ENCODE results near the gene TPO.
A peak's percentile ranks its signal among the peaks of the same experiment; 100 is the strongest.

Gene TPO

DNA sequence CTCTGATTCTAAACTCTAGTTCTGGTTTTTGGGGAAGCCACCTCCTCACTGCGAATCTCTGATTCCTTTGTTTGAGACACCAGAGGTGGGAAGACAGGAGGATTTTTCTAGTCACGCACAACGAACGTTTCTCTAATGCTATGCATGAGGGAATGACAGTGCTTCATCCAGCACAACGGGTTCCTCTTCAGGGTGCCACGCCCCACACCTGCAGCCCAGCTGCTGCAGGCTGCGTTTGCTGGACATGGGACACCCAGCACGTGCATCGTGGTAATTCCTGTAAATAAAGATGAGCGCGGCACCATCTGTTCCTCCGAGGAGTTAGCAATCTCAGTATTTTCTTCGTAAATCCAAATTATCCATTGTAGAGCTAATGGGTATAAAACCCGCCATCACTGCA is 37.5 kb upstream of the TPO start:
- Histone ChIP-seq H3K23ac (ENCODE audit: low read length) (no peak overlapping the region), H2BK120ac (ENCODE audit: insufficient read depth, low read length, poor library complexity) (no peak overlapping the region), H2AK5ac (ENCODE audit: low read length) (no peak overlapping the region), H3K4ac (ENCODE audit: low read depth, low read length) (no peak overlapping the region), H3K9me3 (ENCODE audit: insufficient read depth, low read depth, low read length) (peaks cover 1% of the 10 kb centered on the region), H3K4me2 (ENCODE audit: low read length) (no peak overlapping the region), H2AFZ (ENCODE audit: insufficient read depth, low read length, poor library complexity) (no peak overlapping the region), H3K9ac (ENCODE audit: low read length) (no peak overlapping the region), H3K18ac (ENCODE audit: low read length) (no peak overlapping the region), H3K14ac (ENCODE audit: low read length) (no peak overlapping the region), H3K4me3 (ENCODE audit: low read depth, low read length) (no peak overlapping the region), H4K91ac (ENCODE audit: low read depth, low read length) (no peak overlapping the region), H3K27me3 (ENCODE audit: insufficient read depth, low read length) (no peaks in the 10 kb centered on the region), H3K79me1 (ENCODE audit: low read length) (no peaks in the 10 kb centered on the region), H2BK12ac (ENCODE audit: low read length) (no peak overlapping the region), H3K36me3 (ENCODE audit: control insufficient read depth in 1 of 2, insufficient read depth in 2 of 2, low read length in 2 of 2) (no peaks in the 10 kb centered on the region), H3K4me1 (ENCODE audit: control insufficient read depth in 1 of 2, insufficient read depth in 2 of 2, low read length in 2 of 2) (no peaks in the 10 kb centered on the region), H3K27ac (ENCODE audit: low read depth, low read length) (no peak overlapping the region), H4K8ac (ENCODE audit: low read depth, low read length) (no peak overlapping the region), H3K79me2 (ENCODE audit: control insufficient read depth, insufficient read depth, low read length, poor library complexity) (no peaks in the 10 kb centered on the region), H4K12ac (ENCODE audit: low read depth, low read length) (no peak overlapping the region), H2BK5ac (ENCODE audit: low read depth, low read length, poor library complexity) (no peak overlapping the region)
- DNase-seq: no peak
- WGBS (ENCODE audit: extremely low coverage, insufficient coverage, insufficient read length): no CpG with 5 or more reads among the region's 14 CpGs

DNA sequence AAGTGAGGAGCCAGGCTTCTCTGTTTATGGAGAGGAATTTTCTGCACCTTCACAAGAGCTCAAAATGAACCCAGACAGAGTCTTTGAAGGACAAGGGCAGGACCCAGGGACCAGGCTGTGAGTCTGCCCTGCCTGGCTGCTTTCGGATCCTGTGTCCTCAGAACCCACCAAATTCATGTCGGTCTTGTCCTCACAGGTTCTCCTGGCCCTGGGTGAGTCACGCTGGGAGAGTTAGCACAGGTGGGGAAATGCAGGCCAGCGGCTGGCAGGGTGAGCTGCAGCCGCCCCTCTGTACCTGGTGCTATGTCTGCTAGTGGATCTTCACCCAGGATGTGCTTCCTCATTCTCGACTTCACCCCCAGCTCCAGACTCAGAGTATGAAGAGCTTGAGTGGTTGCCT is 35.8 kb upstream of the TPO start:
- Histone ChIP-seq H2AK5ac (ENCODE audit: low read length) (no peak overlapping the region), H2BK5ac (ENCODE audit: low read depth, low read length, poor library complexity) (no peak overlapping the region), H3K4me3 (ENCODE audit: low read depth, low read length) (no peak overlapping the region), H3K79me1 (ENCODE audit: low read length) (no peaks in the 10 kb centered on the region), H3K4me1 (ENCODE audit: control insufficient read depth in 1 of 2, insufficient read depth in 2 of 2, low read length in 2 of 2) (no peaks in the 10 kb centered on the region), H3K4me2 (ENCODE audit: low read length) (no peak overlapping the region), H3K9ac (ENCODE audit: low read length) (peak overlapping the region; percentile 30), H2AFZ (ENCODE audit: insufficient read depth, low read length, poor library complexity) (no peak overlapping the region), H3K9me3 (ENCODE audit: insufficient read depth, low read depth, low read length) (peaks cover 1% of the 10 kb centered on the region), H3K36me3 (ENCODE audit: control insufficient read depth in 1 of 2, insufficient read depth in 2 of 2, low read length in 2 of 2) (no peaks in the 10 kb centered on the region), H3K14ac (ENCODE audit: low read length) (no peak overlapping the region), H4K12ac (ENCODE audit: low read depth, low read length) (no peak overlapping the region), H3K23ac (ENCODE audit: low read length) (no peak overlapping the region), H3K27me3 (ENCODE audit: insufficient read depth, low read length) (no peaks in the 10 kb centered on the region), H4K91ac (ENCODE audit: low read depth, low read length) (no peak overlapping the region), H3K18ac (ENCODE audit: low read length) (no peak overlapping the region), H2BK12ac (ENCODE audit: low read length) (no peak overlapping the region), H2BK120ac (ENCODE audit: insufficient read depth, low read length, poor library complexity) (no peak overlapping the region), H3K79me2 (ENCODE audit: control insufficient read depth, insufficient read depth, low read length, poor library complexity) (no peaks in the 10 kb centered on the region), H3K4ac (ENCODE audit: low read depth, low read length) (no peak overlapping the region), H4K8ac (ENCODE audit: low read depth, low read length) (no peak overlapping the region), H3K27ac (ENCODE audit: low read depth, low read length) (no peak overlapping the region)
- WGBS (ENCODE audit: extremely low coverage, insufficient coverage, insufficient read length): no CpG with 5 or more reads among the region's 6 CpGs
- no peak for DNase-seq

DNA sequence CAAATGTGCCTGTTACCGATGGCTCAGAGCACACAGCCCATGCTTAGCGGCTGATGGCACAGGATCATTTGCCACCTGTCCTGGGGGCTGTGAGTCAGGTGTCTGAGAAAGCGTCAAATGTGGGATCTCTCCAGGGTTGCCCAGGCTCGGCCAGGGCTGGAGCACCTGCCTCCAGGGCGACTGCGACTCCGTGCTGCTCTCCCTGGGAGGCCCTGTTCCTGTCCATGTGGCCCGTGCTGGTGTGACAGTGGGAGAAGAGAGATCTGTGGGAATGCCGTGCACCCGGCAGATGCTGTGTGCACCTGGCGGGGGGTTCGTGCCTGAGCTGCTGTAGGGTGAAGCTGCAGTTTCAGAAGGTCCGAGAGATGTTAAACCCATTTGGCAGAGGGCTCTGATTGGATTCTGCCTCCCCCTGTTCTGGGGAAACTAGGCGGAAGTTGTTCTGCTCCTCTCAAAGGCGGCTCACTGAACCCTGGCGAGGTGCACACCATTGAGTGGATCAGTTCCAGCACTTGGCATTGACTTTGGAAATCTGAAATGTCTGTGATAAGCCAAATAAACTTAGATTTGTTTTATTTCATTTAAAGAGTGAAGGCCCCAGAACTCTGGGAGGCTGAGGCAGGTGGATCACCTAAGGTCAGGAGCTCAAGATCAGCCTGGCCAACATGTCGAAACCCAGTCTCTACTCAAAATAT is 34.7 kb upstream of the TPO start:
- Histone ChIP-seq H2BK5ac (ENCODE audit: low read depth, low read length, poor library complexity) (no peak overlapping the region), H3K9ac (ENCODE audit: low read length) (no peak overlapping the region), H3K4me3 (ENCODE audit: low read depth, low read length) (no peak overlapping the region), H2BK120ac (ENCODE audit: insufficient read depth, low read length, poor library complexity) (no peak overlapping the region), H2BK12ac (ENCODE audit: low read length) (no peak overlapping the region), H3K9me3 (ENCODE audit: insufficient read depth, low read depth, low read length) (peaks cover 1% of the 10 kb centered on the region), H3K79me2 (ENCODE audit: control insufficient read depth, insufficient read depth, low read length, poor library complexity) (no peaks in the 10 kb centered on the region), H3K4me1 (ENCODE audit: control insufficient read depth in 1 of 2, insufficient read depth in 2 of 2, low read length in 2 of 2) (no peaks in the 10 kb centered on the region), H3K36me3 (ENCODE audit: control insufficient read depth in 1 of 2, insufficient read depth in 2 of 2, low read length in 2 of 2) (no peaks in the 10 kb centered on the region), H3K4me2 (ENCODE audit: low read length) (no peak overlapping the region), H3K27ac (ENCODE audit: low read depth, low read length) (no peak overlapping the region), H3K27me3 (ENCODE audit: insufficient read depth, low read length) (no peaks in the 10 kb centered on the region), H2AK5ac (ENCODE audit: low read length) (no peak overlapping the region), H3K4ac (ENCODE audit: low read depth, low read length) (no peak overlapping the region), H3K23ac (ENCODE audit: low read length) (no peak overlapping the region), H3K18ac (ENCODE audit: low read length) (no peak overlapping the region), H4K91ac (ENCODE audit: low read depth, low read length) (no peak overlapping the region), H3K79me1 (ENCODE audit: low read length) (no peaks in the 10 kb centered on the region), H2AFZ (ENCODE audit: insufficient read depth, low read length, poor library complexity) (no peak overlapping the region), H3K14ac (ENCODE audit: low read length) (no peak overlapping the region), H4K12ac (ENCODE audit: low read depth, low read length) (no peak overlapping the region), H4K8ac (ENCODE audit: low read depth, low read length) (no peak overlapping the region)
- no peak for DNase-seq
- no CpG with 5 or more reads among the region's 17 CpGs for WGBS (ENCODE audit: extremely low coverage, insufficient coverage, insufficient read length)

DNA sequence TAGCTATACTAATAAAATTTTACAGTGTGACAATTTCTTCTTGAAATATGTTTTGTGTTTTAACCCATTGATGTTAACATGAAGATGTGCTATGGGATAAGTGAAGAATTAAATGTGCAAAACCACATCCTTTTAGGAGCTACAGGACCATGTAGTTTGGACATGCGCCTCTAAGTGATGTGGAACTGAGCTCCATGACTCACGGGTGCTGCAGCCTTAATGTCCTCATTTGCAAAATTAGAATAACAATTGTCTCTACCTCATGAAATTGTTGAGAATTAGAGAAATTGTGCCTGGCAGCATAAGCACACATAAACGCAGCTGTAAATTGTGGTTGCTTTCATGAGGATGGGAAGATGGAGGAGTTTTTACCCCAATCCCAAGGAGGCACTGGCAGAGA is 31.6 kb upstream of the TPO start:
- no peak for DNase-seq
- H3K4me3 ChIP-seq (ENCODE audit: low read depth, low read length): no peak overlapping the region

More for the DNA sequence above, 31.6 kb upstream of the TPO start:
- Histone ChIP-seq H3K9me3 (ENCODE audit: insufficient read depth, low read depth, low read length) (no peaks in the 10 kb centered on the region), H3K9ac (ENCODE audit: low read length) (no peak overlapping the region), H3K4me1 (ENCODE audit: control insufficient read depth in 1 of 2, insufficient read depth in 2 of 2, low read length in 2 of 2) (no peaks in the 10 kb centered on the region), H3K36me3 (ENCODE audit: control insufficient read depth in 1 of 2, insufficient read depth in 2 of 2, low read length in 2 of 2) (no peaks in the 10 kb centered on the region), H3K27ac (ENCODE audit: low read depth, low read length) (no peak overlapping the region), H4K8ac (ENCODE audit: low read depth, low read length) (no peak overlapping the region), H3K27me3 (ENCODE audit: insufficient read depth, low read length) (no peaks in the 10 kb centered on the region), H2AK5ac (ENCODE audit: low read length) (no peak overlapping the region), H2AFZ (ENCODE audit: insufficient read depth, low read length, poor library complexity) (no peak overlapping the region), H3K23ac (ENCODE audit: low read length) (no peak overlapping the region), H3K14ac (ENCODE audit: low read length) (no peak overlapping the region), H3K4me2 (ENCODE audit: low read length) (no peak overlapping the region), H2BK12ac (ENCODE audit: low read length) (no peak overlapping the region), H4K12ac (ENCODE audit: low read depth, low read length) (no peak overlapping the region), H3K79me1 (ENCODE audit: low read length) (no peaks in the 10 kb centered on the region), H3K79me2 (ENCODE audit: control insufficient read depth, insufficient read depth, low read length, poor library complexity) (no peaks in the 10 kb centered on the region), H3K18ac (ENCODE audit: low read length) (no peak overlapping the region), H3K4ac (ENCODE audit: low read depth, low read length) (no peak overlapping the region), H4K91ac (ENCODE audit: low read depth, low read length) (no peak overlapping the region), H2BK120ac (ENCODE audit: insufficient read depth, low read length, poor library complexity) (no peak overlapping the region), H2BK5ac (ENCODE audit: low read depth, low read length, poor library complexity) (no peak overlapping the region)
- WGBS (ENCODE audit: extremely low coverage, insufficient coverage, insufficient read length): no CpG with 5 or more reads among the region's 3 CpGs
